ENCODE data around the gene ITPKB.

Gene ITPKB

GRCh38 chr1:226662642-226663326 is 76.3 kb downstream of the ITPKB start:
- DNase-seq = peak; percentile 38

DNA sequence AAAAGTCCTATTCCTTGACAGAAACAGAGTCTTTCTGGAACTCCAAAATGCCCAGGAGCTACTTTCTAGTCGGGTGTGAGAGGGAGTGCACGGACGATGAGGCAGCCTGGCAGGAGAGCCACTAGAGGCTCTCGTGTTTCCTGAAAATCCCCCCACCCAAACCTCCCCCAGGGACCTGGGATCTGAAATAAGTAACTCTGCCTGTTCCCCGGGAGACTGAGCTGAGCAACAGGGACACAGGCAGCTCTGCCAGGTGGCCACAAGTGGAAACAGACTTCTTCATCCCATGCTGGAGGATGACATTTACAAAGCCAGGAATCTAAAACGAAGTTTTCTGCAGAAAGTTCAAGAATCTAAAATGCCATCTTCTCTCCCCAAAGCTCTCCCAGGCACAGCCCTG is 77.1 kb downstream of the ITPKB start:
- no peak for DNase-seq

DNA sequence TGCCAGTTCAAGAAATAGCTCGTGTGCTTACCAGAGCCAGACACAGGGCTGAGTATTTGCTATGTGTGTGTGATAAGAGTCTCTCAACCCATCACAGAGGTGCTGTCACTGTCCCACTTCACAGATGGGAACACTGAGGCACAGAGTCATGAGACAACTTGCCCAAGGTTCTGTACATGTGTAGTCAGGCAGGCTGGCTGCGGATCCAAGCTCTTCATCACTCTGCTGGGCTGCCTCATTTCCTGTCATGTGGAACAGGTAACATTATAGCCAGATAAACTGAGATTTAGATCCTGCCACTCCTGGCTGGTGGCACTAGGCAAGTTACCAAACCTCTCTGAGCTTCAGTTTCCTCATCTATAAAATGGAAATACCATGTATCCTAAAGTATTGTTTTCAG is 77.8 kb downstream of the ITPKB start:
- DNase-seq = no peak

DNA sequence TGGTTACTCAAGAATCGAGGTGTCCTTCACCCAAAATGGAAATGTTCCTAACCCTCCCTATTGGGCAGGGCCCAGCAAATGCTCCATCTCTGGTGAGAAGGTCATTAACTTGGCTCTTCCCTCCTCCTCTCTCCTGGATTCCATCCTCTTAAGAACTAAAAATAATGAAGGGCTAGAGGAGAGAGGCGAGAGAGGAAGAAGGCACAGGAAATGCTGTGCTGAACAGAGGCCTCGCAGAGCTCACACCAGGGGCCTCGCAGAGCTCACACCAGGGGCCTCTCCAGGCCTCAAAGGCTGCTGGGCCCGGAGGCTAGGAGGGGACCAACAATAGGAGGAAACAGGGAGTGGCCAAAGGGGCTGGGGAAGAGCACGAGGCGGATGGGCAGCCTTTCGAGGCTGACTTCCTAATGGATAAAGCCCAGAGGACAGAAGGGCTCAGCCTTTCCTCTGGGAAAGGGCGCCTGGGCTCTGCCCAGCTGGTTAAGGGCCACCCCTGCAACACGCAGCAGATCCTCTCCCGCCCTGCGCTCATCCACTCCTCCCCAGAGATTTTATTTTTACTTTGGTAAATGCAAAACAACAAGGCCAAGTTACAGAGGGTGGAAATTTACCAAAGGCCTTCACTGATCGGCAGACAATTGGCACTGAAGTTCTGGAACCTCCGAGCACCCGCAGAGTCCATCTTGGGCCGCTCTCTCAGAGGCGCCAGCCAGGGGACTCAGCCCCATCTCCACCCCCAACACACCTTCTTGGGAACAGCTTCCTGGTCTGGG is 78.5 kb downstream of the ITPKB start:
- DNase-seq = no peak

DNA sequence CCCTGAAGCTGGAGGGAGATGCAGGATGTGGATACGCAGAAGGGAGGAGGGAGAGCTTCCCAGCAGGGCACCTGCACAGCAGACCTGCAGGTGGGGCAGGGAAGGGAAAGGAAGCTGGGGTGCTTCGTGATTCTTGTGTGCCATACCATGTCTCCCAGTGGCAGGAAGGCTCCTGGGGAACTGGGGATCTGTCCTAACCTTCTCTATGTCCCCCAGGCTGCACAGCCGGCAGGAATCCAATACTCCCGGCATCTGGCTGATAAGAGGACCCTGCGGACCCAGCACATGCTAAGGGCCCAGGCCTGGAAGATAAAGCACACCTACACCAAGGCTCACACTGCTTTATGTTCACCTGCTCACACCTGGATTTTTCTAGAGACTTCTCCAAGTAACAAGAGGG is 79.4 kb downstream of the ITPKB start:
- no peak for DNase-seq

DNA sequence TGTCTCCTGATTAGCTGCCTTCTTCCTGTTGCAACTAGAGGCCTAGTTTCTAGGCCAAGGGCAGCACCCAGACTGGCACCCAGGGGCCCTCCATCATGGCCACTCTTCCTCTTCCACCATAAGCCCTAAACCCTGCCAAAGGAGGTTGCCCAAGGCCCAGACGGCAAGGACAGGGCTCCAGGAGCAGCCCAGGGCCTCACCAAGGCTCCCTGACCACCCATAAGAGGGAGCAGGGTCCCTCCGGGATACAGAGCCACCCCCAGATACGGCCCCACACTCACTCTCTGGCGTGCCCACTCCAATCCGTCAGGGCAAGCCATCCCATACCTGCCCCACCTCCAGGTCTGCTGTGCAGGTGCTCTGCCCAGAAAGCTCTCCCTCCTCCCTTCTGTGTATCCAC is 79.9 kb downstream of the ITPKB start:
- no peak for DNase-seq

GRCh38 chr1:226658546-226659125 is 80.4 kb downstream of the ITPKB start:
- DNase-seq = no peak

GRCh38 chr1:226657895-226658545 is 81.1 kb downstream of the ITPKB start:
- DNase-seq = no peak

- DNase-seq = no peak
Observed at GRCh38 chr1:226656601-226657277, 82.3 kb downstream of the ITPKB start.

GRCh38 chr1:226656201-226656600 is 82.9 kb downstream of the ITPKB start:
- DNase-seq = peak; percentile 47

GRCh38 chr1:226655251-226656163 is 83.6 kb downstream of the ITPKB start:
- DNase-seq = peak; percentile 13

DNA sequence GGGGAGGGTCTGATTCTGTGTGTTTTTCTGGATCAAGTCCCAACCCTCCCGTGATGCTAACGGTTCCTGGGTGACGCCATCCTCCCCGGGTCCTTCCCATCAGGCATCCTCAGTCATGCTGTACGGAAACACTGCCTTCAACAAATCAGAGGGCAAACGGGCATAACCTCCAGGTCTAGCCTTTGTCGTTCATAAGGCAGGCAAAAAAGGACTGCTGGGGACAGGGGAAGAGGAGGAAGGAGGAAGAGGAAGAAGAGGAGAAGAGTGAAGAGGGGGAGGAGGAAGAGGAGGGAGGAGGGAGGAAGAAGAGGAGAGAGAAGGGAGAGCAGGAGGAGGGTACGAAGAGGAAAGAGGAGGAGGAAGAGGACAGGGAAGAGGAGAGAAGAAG is 84.4 kb downstream of the ITPKB start:
- no peak for DNase-seq

- DNase-seq = no peak
Observed at GRCh38 chr1:226654046-226654667, 84.9 kb downstream of the ITPKB start.

- no peak for DNase-seq
Observed at GRCh38 chr1:226653311-226653921, 85.7 kb downstream of the ITPKB start.

DNA sequence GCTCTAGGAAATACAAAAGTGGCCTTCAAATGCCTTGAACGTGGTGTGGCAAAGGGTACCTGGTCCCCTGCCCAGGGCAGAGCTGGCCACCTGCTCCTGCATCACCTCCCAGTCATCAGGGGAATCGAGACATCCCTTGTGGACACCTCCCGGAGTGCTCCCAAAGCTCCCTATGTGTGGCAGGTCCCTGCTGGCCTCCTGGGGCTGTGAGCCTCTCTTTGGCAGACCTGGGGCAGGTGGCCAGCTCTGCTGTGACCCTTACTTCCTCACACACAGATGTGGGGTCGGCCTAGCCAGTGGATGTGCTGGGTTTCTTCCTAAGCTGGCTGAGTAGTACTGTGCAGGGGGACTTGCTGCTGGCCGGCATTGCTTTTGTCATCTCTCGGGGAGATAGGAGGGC is 86.5 kb downstream of the ITPKB start:
- DNase-seq = no peak

GRCh38 chr1:226651732-226652105 is 87.4 kb downstream of the ITPKB start:
- no peak for DNase-seq

DNA sequence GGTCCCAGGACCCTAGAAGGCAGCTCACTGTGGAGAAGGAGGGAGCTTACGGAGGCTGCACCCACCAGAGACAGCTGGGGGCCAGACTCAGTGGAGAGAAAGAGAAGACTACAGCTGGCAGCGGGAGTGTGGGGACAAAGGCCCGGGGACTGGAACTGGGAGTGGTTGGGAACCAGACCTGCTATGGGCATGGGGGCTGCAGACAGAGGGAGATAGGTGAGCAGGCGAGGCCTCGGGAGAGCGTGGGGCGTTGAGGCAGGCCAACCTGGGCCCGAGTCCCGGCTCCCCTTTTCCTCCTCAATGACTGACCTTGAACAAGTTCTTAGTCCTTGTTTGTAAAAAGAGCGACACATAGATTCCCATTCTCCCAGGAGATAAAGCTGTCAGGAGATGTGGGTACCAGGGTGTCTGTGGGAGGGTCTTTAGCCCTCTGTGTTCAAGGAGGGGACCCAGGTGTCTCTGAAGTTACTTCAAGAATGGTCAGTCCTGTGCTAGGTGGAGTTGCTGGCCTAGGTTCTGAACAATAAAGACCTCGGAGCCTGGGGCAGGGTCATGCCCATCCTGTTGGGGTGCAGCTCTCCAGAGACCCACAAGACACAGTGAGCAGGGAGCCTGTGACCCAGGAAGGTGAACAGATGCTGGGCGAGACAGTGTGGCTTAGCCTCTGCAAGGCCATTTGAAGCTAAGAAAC is 87.9 kb downstream of the ITPKB start:
- no peak for DNase-seq

- DNase-seq = no peak
Observed at GRCh38 chr1:226650236-226650841, 88.7 kb downstream of the ITPKB start.

DNA sequence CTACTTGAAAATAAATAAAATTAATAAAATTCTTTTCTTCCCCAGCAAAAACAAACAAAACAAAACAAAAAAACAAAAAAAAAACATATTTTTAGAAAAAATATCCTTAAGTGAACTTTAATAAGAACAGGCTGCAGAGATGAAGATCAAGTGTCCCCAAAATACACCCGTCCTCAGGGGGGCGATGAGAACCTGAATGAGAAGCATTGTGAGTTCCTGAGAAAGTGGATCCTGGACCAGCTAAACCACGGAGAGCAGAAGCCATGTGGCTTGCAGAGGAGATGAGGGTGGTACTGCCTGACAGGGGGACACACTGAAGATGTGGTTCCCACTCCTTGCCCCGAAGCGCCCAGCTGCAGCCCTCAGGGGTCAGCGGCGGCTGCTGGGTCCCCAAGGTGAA is 89.3 kb downstream of the ITPKB start:
- DNase-seq = no peak

- no peak for DNase-seq
Observed at GRCh38 chr1:226649244-226649643, 89.8 kb downstream of the ITPKB start.
